GM13977 (cell line): ENCODE results near the gene CASKIN2.

ENCODE experiments used
- DNase-seq: peaks from one replicate; pipeline ENCODE4 v3.0.0; 2012; ENCODE audit warnings: low spot score
- CTCF ChIP-seq: IDR thresholded peaks from 2 replicates; pipeline ENCODE4 v1.5.1; 2012; ENCODE audit warnings: mild to moderate bottlenecking, control low read depth; ENCODE audit not compliant: insufficient read depth; ENCODE audit errors: extremely low read depth, missing control alignments
- in situ Hi-C: fragments of 300-500 bp; cut with MboI; formaldehyde crosslinking; loops from one replicate; pipeline ENCODE4 v1.12.0; 2022; ENCODE audit warnings: low sequenced_read_pairs, low pct_unique_long_range_greater_than_20kb, mixed read lengths, inconsistent platforms; ENCODE audit not compliant: unreplicated experiment

Gene CASKIN2

GRCh38 chr17:75494326-75494877 lies 20.9 kb downstream of the CASKIN2 start:
- in situ Hi-C loops = no loop called here
- no peak for TF ChIP-seq CTCF

DNA sequence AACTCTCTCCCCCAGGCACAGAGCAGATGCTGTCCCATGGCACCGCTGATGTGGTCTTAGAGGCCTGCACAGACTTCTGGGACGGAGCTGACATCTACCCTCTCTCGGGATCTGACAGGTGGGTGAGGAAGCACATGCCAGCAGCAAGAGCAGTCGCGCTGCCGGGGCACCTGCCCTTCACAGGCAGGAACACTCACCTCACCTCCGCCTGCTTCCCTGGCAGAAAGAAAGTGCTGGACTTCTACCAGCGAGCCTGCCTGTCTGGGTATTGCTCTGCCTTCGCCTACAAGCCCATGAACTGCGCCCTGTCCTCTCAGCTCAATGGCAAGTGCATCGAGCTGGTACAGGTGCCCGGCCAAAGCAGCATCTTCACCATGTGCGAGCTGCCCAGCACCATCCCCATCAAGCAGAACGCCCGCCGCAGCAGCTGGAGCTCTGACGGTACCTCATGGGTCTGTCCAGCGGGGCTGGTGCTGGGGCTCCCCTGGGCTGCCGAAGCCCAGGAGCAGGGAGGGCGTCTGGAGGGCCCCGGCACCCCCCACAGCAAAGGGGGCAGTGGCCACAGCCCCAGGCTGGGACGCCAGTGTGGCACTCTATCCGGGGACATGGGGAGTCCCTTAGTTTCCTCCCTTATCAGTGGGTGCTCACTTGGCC lies 21.7 kb downstream of the CASKIN2 start:
- in situ Hi-C loops = no loop called here
- TF ChIP-seq CTCF = no peak
- no peak for DNase-seq

More at GRCh38 chr17:75494326-75494877, 20.9 kb downstream of the CASKIN2 start:
- no peak for DNase-seq

GRCh38 chr17:75492555-75493168 lies 22.7 kb downstream of the CASKIN2 start:
- DNase-seq = no peak
- no peak for TF ChIP-seq CTCF
- in situ Hi-C loops = no loop called here

DNA sequence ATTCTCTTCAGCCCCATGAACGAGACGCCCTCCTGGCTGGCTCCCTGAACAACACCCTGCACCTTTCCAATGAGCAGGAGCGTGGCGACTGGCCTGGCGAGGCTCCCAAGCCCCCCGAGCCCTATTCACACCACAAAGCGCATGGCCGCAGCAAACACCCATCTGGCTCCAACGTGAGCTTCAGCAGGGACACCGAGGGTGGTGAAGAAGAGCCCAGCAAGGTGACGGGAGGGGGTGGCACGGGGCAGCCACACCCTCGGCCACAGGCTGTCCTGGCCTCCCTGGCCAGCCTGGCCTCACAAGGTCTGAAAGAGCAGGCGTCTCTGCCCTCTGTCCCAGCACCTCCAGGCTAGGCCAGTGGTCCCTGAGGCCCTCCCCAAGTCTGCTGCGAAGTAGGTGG lies 23.7 kb downstream of the CASKIN2 start:
- in situ Hi-C loops = no loop called here
- TF ChIP-seq CTCF = no peak
- DNase-seq = no peak

DNA sequence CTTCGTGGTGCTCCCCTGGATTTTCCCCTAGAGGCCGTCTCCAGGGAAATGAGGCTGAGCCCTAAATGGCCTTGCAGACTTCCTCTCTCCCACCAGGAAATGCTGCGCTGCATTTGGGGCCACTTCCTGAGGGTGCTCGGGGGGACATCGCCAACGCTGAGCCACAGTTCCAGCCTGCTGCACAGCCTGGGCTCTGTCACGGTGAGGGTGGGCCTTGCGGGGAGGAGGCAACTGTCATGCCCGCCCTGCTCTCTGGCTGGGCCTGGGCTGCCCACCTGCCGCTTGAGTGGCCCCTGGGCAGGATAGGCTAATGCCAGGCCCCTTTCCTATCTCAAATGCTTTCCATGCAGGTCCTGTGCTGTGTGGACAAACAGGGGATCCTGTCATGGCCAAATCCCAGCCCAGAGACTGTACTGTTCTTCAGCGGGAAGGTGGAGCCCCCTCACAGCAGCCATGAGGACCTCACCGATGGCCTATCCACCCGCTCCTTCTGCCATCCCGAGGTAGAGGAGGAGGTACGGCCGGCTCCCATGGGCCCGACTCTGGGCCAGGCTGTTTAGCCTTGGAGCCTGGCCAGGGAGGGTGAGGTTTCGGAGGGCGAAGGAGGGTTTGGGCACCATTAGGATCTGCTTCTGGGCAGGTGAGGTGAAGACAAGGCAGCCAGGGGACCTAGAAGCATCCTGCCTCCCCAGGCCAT lies 24.2 kb downstream of the CASKIN2 start:
- DNase-seq = no peak
- no peak for TF ChIP-seq CTCF
- in situ Hi-C loops = no loop called here

DNA sequence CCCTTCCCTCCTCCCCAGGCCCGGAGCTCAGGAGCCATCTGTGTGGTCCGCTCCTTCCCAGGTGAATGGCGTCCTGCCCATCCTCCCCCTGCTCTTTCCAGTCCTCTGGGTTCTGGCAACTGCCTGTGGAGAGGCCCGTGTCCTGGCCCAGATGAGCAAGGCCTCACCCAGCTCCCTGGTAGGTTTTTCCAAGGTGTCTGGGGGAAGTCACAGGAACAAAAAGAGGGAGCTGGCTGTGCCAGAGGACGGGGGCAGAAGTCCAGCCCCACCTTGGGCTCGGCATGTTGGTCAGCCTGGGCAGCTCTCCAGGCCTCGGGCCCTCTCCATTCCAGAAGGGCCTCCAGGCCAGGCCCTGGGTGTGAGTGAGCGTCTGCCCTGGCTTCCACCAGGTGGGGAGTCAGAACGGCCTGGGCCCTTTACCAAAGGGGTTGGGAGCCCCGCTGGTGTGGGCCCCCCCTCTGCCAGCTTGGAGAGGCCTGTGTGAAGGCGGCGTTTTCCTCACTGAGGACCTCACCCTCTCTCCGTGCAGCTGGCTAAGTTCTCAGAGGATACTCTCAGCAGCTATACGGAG lies 25.1 kb downstream of the CASKIN2 start:
- no peak for TF ChIP-seq CTCF
- DNase-seq = no peak
- in situ Hi-C loops = no loop called here
